NCI-H460 (cell line): ENCODE results near the gene ALG11. TPM values are rescaled to one million over a fixed set of nuclear protein-coding genes. Genes with fewer than 3 reads are reported as not detected.
"Not testable (repeated sequence)": the region's sequence is repeated elsewhere in the genome, so short reads cannot be mapped to it uniquely, and the experiment has no call there.

Experiments
- DNase-seq: peaks from one replicate; pipeline ENCODE4 v3.0.0-alpha.2; 2016; ENCODE audit warnings: low read depth; ENCODE audit errors: extremely low read depth
- polyA plus RNA-seq: library from polyadenylated mRNA; depleted of rRNA; stranded (reverse); fragments of >200 nt; gene quantifications from 2 replicates; pipeline ENCODE4 v1.2.3, GENCODE V29; 2014; cell fraction: nucleus; rRNA removed
- total RNA-seq: library from RNA; depleted of rRNA; stranded (reverse); fragments of >200 nt; shearing (Covaris generic); gene quantifications from 2 replicates; pipeline ENCODE4 v1.2.3, GENCODE V29; 2014; rRNA removed

Gene ALG11
- 6.4 and 10.3 TPM in 2 replicates for total RNA-seq
- polyA plus RNA-seq, result 8.5 and 9.4 TPM in 2 replicates

- DNase-seq, result peak; percentile 95
Observed at GRCh38 chr13:52011632-52012511, at the start of gene ALG11. Gene ALG11 (plus strand): TSS chr13:52012398. CDS start chr13:52012419, 21 bp downstream.

- DNase-seq, result no peak
Observed at GRCh38 chr13:51966186-51966585, 46.0 kb upstream of the ALG11 start.

- no peak for DNase-seq
Observed at GRCh38 chr13:51967482-51968446, 44.4 kb upstream of the ALG11 start.

GRCh38 chr13:51970349-51970748 is 41.8 kb upstream of the ALG11 start:
- no peak for DNase-seq

- DNase-seq, result no peak
Observed at GRCh38 chr13:51971520-51972426, 40.4 kb upstream of the ALG11 start.

- no peak for DNase-seq
Observed at GRCh38 chr13:51974482-51974881, 37.7 kb upstream of the ALG11 start.

- no peak for DNase-seq
Observed at GRCh38 chr13:51976423-51976822, 35.8 kb upstream of the ALG11 start.

- no peak for DNase-seq
Observed at GRCh38 chr13:51976890-51977289, 35.3 kb upstream of the ALG11 start.

GRCh38 chr13:51977625-51978024 is 34.6 kb upstream of the ALG11 start:
- DNase-seq, result no peak

GRCh38 chr13:51978796-51979556 is 33.2 kb upstream of the ALG11 start:
- no peak for DNase-seq

GRCh38 chr13:51980908-51981307 is 31.3 kb upstream of the ALG11 start:
- no peak for DNase-seq

GRCh38 chr13:51981355-51981754 is 30.8 kb upstream of the ALG11 start:
- no peak for DNase-seq

- DNase-seq, result not testable (repeated sequence)
Observed at GRCh38 chr13:51983292-51983691, 28.9 kb upstream of the ALG11 start.

GRCh38 chr13:51984904-51985303 is 27.3 kb upstream of the ALG11 start:
- not testable (repeated sequence) for DNase-seq

- no peak for DNase-seq
Observed at GRCh38 chr13:51988988-51989618, 23.1 kb upstream of the ALG11 start.

GRCh38 chr13:51993713-51994112 is 18.5 kb upstream of the ALG11 start:
- no peak for DNase-seq

- DNase-seq, result no peak
Observed at GRCh38 chr13:51995677-51996551, 16.3 kb upstream of the ALG11 start.

GRCh38 chr13:51996641-51997040 is 15.6 kb upstream of the ALG11 start:
- DNase-seq, result no peak
